Stimulated activated CD4-positive, alpha-beta T cell treated with anti-CD3 and anti-CD28 coated beads, Interleukin-12 subunit alpha, Interleukin-12 subunit beta, amount 100 ng/mL, for 48 hours (primary cell): ENCODE data around the gene PPP1R15B.

Source experiments
- DNase-seq, 3 donors: peaks; one replicate each; pipeline ENCODE4 v3.0.0-alpha.2; 2020; ENCODE audit warnings: low read depth in 2 of 3, low spot score in 1 of 3

The PPP1R15B gene

GRCh38 chr1:204368996-204369726, 42.5 kb downstream of the PPP1R15B start:
- DNase-seq, result no peak

GRCh38 chr1:204367956-204368355, 43.7 kb downstream of the PPP1R15B start:
- no peak for DNase-seq

- no peak for DNase-seq
Measured at GRCh38 chr1:204367193-204367858, 44.3 kb downstream of the PPP1R15B start.

- DNase-seq, result no peak
Measured at GRCh38 chr1:204366759-204367158, 44.9 kb downstream of the PPP1R15B start.

GRCh38 chr1:204363335-204364114, 48.1 kb downstream of the PPP1R15B start:
- DNase-seq, result peak; percentile 63 to 73 (median 64)

- DNase-seq, result no peak
Measured at GRCh38 chr1:204362984-204363334, 48.7 kb downstream of the PPP1R15B start.

GRCh38 chr1:204361781-204362180, 49.8 kb downstream of the PPP1R15B start:
- DNase-seq, result no peak

GRCh38 chr1:204361341-204361771, 50.3 kb downstream of the PPP1R15B start:
- DNase-seq, result no peak

GRCh38 chr1:204360314-204360713, 51.3 kb downstream of the PPP1R15B start:
- no peak for DNase-seq

- DNase-seq, result no peak
Measured at GRCh38 chr1:204359474-204360255, 52.0 kb downstream of the PPP1R15B start, which contains the start of gene PLEKHA6. TSS of gene PLEKHA6 (minus strand) at chr1:204359929. CDS start at chr1:204273727, 86,202 bp downstream.

- DNase-seq, result no peak
Measured at GRCh38 chr1:204359131-204359473, 52.5 kb downstream of the PPP1R15B start.

GRCh38 chr1:204358605-204359004, 53.0 kb downstream of the PPP1R15B start:
- DNase-seq, result no peak

GRCh38 chr1:204357551-204358490, 53.8 kb downstream of the PPP1R15B start:
- no peak for DNase-seq

- DNase-seq, result no peak
Measured at GRCh38 chr1:204356997-204357396, 54.6 kb downstream of the PPP1R15B start.

GRCh38 chr1:204355913-204356312, 55.7 kb downstream of the PPP1R15B start:
- DNase-seq, result no peak

- no peak for DNase-seq
Measured at GRCh38 chr1:204354579-204354978, 57.0 kb downstream of the PPP1R15B start.
